ENCODE data around the gene BTN1A1. TPM values are rescaled to one million over a fixed set of nuclear protein-coding genes. Genes with fewer than 3 reads are reported as not detected.

BTN1A1 gene
- total and polyA plus RNA-seq, 9 of the 15 experiments (the other 6 are each of a cell fraction or from before 2014, with no cell fraction given), result 0.01 to 0.15 (median 0.06) TPM; not detected in 4

DNA sequence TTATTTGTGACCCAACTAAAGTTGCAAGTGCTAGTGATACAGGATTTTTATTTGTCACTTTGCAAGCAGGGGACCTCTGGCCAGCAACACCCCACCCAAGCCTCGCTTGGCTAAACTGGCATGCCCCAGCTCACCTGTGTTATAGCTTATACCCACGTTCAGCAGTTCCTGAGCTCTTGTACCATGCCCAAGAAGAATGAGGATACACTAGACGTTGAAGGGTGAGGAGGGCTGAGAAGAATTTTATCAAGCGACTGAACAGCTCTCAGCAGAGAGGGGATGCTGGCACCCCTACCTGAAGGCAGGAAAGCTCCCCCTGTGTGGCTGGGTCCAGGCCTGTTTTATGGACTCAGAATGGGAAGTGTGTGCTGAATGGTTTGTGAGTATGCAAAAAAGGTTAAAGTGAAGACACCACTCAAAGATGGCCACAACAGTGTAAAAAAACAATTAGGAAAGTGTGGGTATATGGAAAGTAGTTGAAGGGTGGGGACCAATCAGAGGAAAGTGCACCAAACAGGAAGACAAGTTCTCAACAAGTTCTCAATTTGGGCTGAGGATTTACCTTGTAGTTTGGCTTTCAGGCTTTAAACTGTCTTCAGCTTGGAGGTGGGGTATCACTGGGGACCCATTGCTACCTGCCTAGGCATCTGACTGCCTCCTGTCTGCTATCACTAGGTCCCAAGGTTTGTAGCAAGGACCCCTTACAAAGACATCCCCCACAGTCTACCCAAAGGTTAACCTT is 27.4 kb upstream of the BTN1A1 start (continued):
- TF ChIP-seq POLR2AphosphoS5 (IDR thresholded peaks at IDR 0.05; ENCODE audit: control insufficient read depth, insufficient read depth, low read depth, low read length), result no peak
- no peak for TF ChIP-seq ZNF644 (tag; IDR thresholded peaks at IDR 0.05; ENCODE audit: low read depth)
- no peak for TF ChIP-seq POLR2H (tag; IDR thresholded peaks at IDR 0.05; ENCODE audit: low read depth)
- TF ChIP-seq ZFP36 (IDR thresholded peaks at IDR 0.05; ENCODE audit: low read depth, low read length, partially characterized antibody), result peak; percentile 53
- no peak for TF ChIP-seq HDAC8 (tag; IDR thresholded peaks at IDR 0.05)
- TF ChIP-seq GABPB1 (CRISPR knock-in tag; IDR thresholded peaks at IDR 0.05), result no peak
- peak in 1 of 3 experiments; percentile 13 for TF ChIP-seq YY1 (IDR thresholded peaks at IDR 0.05; ENCODE audit: borderline replicate concordance in 1 of 3, control insufficient read depth in 1 of 3, extremely low read depth in 1 of 3, insufficient read depth in 3 of 3, insufficient read length in 1 of 3, insufficient replicate concordance in 2 of 3, low read depth in 1 of 3, low read length in 2 of 3)

DNA sequence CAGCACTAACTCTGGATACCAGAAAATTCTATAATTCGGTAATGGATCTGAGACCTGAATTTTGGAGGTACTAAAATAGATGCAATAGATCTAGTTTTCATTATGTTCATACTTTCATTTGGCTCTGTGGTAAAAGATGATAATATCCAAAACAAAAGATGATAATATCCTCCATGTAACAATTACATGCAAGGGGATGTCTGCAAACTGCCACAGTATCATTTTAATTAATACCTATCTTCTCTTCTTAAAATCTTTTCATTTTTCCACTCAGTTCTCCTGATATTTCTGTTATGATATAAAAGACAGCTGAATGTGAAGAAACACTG is 26.7 kb upstream of the BTN1A1 start:
- Histone ChIP-seq H3K4me1 (replicated peaks in 1 of 2; ENCODE audit: control insufficient read depth in 2 of 2, insufficient read depth in 2 of 2, low read length in 2 of 2) (peaks cover 30 to 42% of the 10 kb centered on the region in 2 experiments), H3K4me3 (peak overlapping the region; percentile 26; the same call in 1 of the 2 replicates), H3K4me2 (ENCODE audit: insufficient read depth, low read length) (peak overlapping the region; percentile 74), H4K20me1 (replicated peaks; ENCODE audit: control insufficient read depth, insufficient read depth, low read length) (no peaks in the 10 kb centered on the region), H3K27me3 (ENCODE audit: control insufficient read depth in 2 of 2, insufficient read depth in 2 of 2, low read length in 2 of 2) (no peaks in the 10 kb centered on the region), H3K9ac (ENCODE audit: insufficient read depth in 1 of 2, low read depth in 2 of 2, low read length in 2 of 2) (peak overlapping the region in 1 of 2 experiments; percentile 76; a peak in 2 of 4 replicates), H3K9me3 (replicated peaks; ENCODE audit: control insufficient read depth, insufficient read depth, low read depth, low read length) (0 out of 2 replicates have a peak, but pooled peaks cover 6% of the 10 kb centered on the region), H3K79me2 (ENCODE audit: control insufficient read depth, insufficient read depth, low read length) (no peaks in the 10 kb centered on the region), H2AFZ (ENCODE audit: low read depth, low read length) (peak overlapping the region; percentile 95), H3K9me1 (ENCODE audit: control insufficient read depth, insufficient read depth, low read length) (peaks cover 2% of the 10 kb centered on the region), H3K27ac (ENCODE audit: extremely low read depth, low read depth, low read length) (peak overlapping the region; percentile 75), H3K36me3 (ENCODE audit: control insufficient read depth, insufficient read depth, low read length) (peaks cover 9% of the 10 kb centered on the region)
- 0 out of 2 replicates have a peak, but pooled peaks have one; percentile 12 for TF ChIP-seq RFX1 (IDR thresholded peaks at IDR 0.05)
- peak; percentile 15 for TF ChIP-seq TAF9B (IDR thresholded peaks at IDR 0.05; ENCODE audit: partially characterized antibody)
- TF ChIP-seq ZNF764 (CRISPR knock-in tag; IDR thresholded peaks at IDR 0.05; ENCODE audit: low read depth), result no peak
- TF ChIP-seq ZNF717 (CRISPR knock-in tag; IDR thresholded peaks at IDR 0.05), result no peak
- peak in 1 of 2 experiments; percentile 95 for TF ChIP-seq NCOA2 (IDR thresholded peaks at IDR 0.05; ENCODE audit: partially characterized antibody in 2 of 2)
- TF ChIP-seq, protein P1, sequence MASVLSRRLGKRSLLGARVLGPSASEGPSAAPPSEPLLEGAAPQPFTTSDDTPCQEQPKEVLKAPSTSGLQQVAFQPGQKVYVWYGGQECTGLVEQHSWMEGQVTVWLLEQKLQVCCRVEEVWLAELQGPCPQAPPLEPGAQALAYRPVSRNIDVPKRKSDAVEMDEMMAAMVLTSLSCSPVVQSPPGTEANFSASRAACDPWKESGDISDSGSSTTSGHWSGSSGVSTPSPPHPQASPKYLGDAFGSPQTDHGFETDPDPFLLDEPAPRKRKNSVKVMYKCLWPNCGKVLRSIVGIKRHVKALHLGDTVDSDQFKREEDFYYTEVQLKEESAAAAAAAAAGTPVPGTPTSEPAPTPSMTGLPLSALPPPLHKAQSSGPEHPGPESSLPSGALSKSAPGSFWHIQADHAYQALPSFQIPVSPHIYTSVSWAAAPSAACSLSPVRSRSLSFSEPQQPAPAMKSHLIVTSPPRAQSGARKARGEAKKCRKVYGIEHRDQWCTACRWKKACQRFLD (CRISPR knock-in tag; IDR thresholded peaks at IDR 0.05), result 0 out of 2 replicates have a peak, but pooled peaks have one; percentile 18
- peak; percentile 63; the same call in 1 of the 2 replicates for TF ChIP-seq KHSRP (IDR thresholded peaks at IDR 0.05)
- TF ChIP-seq LARP7 (IDR thresholded peaks at IDR 0.05), result no peak
- DNase-seq (ENCODE audit: extremely low read depth in 1 of 4, low spot score in 3 of 4), result no peak
- FAIRE-seq, result no peak
- no TSS peak for BruUV-seq (replicated peaks)
- intact Hi-C loops (cut with micrococcal nuclease), result no loop called here
- 67% methylated on average over 1 of the region's 1 CpG for WGBS (ENCODE audit: insufficient coverage, low coverage, missing lambda C conversion rate)
- CTCF ChIA-PET (ENCODE audit: low intra/inter-chr PET ratio), result no interaction called here
- in situ Hi-C loops (cut with MboI), result no loop called here
- POLR2A ChIA-PET, result interaction anchor here (0.7 to 2.5 kb wide), 9 partner anchors 11 to 285 kb away, joined by 3 to 18 read pairs (median 3); no protein-coding TSS in a partner anchor
- ATAC-seq, result no peak
